Common myeloid progenitor, CD34-positive (primary cell): Measurements from ENCODE around the gene DGKB.

Source experiments
- CTCF ChIA-PET: fragments of 350-600 bp; sonication (Branson Sonifier 250); formaldehyde crosslinking; loops from one replicate; lab custom pipeline; 2021; ENCODE audit warnings: antibody characterized with exemption; lab: Charles Lee
- POLR2A ChIA-PET: fragments of 350-600 bp; sonication (Branson Sonifier 250); formaldehyde crosslinking; loops from one replicate; lab custom pipeline; 2021; ENCODE audit warnings: antibody characterized with exemption; lab: Charles Lee
- DNase-seq, 3 donors: peaks; one replicate each; pipeline versions ENCODE4 v3.0.0 to v3.0.0-alpha.2; 2013
- H3K27ac ChIP-seq, 2 experiments: 1 replicate in 1 of 2; 2 replicates in 1 of 2; pipeline ENCODE4 v1.7.0; 2013; ENCODE audit warnings: inconsistent platforms in 2 of 2, low read length in 2 of 2, mild to moderate bottlenecking in 2 of 2, low read depth in 1 of 2, moderate library complexity in 1 of 2; ENCODE audit not compliant: severe bottlenecking in 2 of 2, insufficient read depth in 1 of 2, poor library complexity in 1 of 2
- H3K27me3 ChIP-seq, 5 experiments: replicated peaks in 2 of 5; 1 replicate in 3 of 5; 2 replicates in 2 of 5; pipeline versions ENCODE4 v1.6.1 to v1.7.0; 2013; ENCODE audit warnings: low read length in 4 of 5, mild to moderate bottlenecking in 2 of 5, moderate library complexity in 2 of 5, inconsistent platforms in 1 of 5; ENCODE audit not compliant: insufficient read depth in 5 of 5, control insufficient read depth in 4 of 5
- H3K36me3 ChIP-seq, 4 experiments: 1 replicate in 2 of 4; 2 replicates in 2 of 4; pipeline versions ENCODE4 v1.6.1 to v1.7.0; 2013; ENCODE audit warnings: low read length in 3 of 4, control low read depth in 1 of 4, mild to moderate bottlenecking in 1 of 4; ENCODE audit not compliant: control insufficient read depth in 4 of 4, insufficient read depth in 4 of 4
- H3K4me1 ChIP-seq, 4 experiments: 1 replicate in 3 of 4; 2 replicates in 1 of 4; pipeline versions ENCODE4 v1.6.1 to v1.7.1; 2013; ENCODE audit warnings: low read length in 3 of 4, mild to moderate bottlenecking in 3 of 4, control low read depth in 1 of 4, inconsistent platforms in 1 of 4, moderate library complexity in 1 of 4; ENCODE audit not compliant: control insufficient read depth in 4 of 4, insufficient read depth in 4 of 4; ENCODE audit errors: control extremely low read depth in 1 of 4
- H3K4me3 ChIP-seq, 7 experiments: 1 replicate in 4 of 7; 2 replicates in 3 of 7; pipeline versions ENCODE4 v1.5.1 to v1.7.0; 2013; ENCODE audit warnings: mild to moderate bottlenecking in 7 of 7, low read length in 6 of 7, moderate library complexity in 6 of 7, inconsistent platforms in 2 of 7, low read depth in 2 of 7, control low read depth in 1 of 7; ENCODE audit not compliant: insufficient read depth in 4 of 7, control insufficient read depth in 1 of 7; ENCODE audit errors: extremely low read depth in 1 of 7
- H3K9me3 ChIP-seq, 5 experiments: 1 replicate in 4 of 5; 2 replicates in 1 of 5; pipeline versions ENCODE4 v1.6.1 to v1.7.1; 2013; ENCODE audit warnings: low read length in 4 of 5, mild to moderate bottlenecking in 2 of 5, inconsistent platforms in 1 of 5, low read depth in 1 of 5, moderate library complexity in 1 of 5; ENCODE audit not compliant: control insufficient read depth in 4 of 5, insufficient read depth in 2 of 5; ENCODE audit errors: control extremely low read depth in 1 of 5
- WGBS: methylation state at CpG from one replicate; pipeline ENCODE4 v1.1.5; 2013; ENCODE audit not compliant: insufficient coverage; 5-methylcytosine and 5-hydroxymethylcytosine counted together

DGKB gene

GRCh38 chr7:14841086-14841485 lies 61.5 kb downstream of the DGKB start:
- Histone ChIP-seq H3K27me3 (no peaks in the 10 kb centered on the region), H3K4me3 (no peak overlapping the region), H3K36me3 (no peaks in the 10 kb centered on the region), H3K4me1 (no peaks in the 10 kb centered on the region), H3K9me3 (no peaks in the 10 kb centered on the region), H3K27ac (no peak overlapping the region)
- no peak for DNase-seq
- ChIA-PET POLR2A (no interaction called here), CTCF (no interaction called here)
- WGBS: no CpG with 5 or more reads among the region's 2 CpGs

DNA sequence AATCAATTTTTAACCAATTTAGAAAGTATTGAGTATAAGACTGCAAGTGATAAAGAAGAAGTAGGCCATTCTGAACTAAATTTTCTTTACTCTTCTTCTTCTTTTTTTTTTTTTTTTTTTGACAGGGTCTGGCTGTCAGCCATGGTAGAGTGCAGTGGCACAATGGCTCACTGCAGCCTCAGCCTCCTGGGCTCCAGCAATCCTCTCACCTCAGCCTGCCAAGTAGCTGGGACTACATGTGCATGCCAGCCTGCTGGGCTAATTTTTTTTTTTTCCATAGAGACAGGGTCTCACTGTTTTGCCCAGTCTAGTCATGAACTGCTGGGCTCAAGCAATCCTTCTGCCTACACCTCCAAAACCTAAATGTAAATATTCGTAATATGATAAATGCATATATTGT lies 63.2 kb downstream of the DGKB start:
- Histone ChIP-seq H3K36me3 (no peaks in the 10 kb centered on the region), H3K9me3 (no peaks in the 10 kb centered on the region), H3K27ac (no peak overlapping the region), H3K4me3 (no peak overlapping the region), H3K4me1 (no peaks in the 10 kb centered on the region), H3K27me3 (no peaks in the 10 kb centered on the region)
- WGBS: no CpG with 5 or more reads among the region's 1 CpG
- CTCF ChIA-PET: no interaction called here
- POLR2A ChIA-PET: no interaction called here
- no peak for DNase-seq

- ChIA-PET CTCF (no interaction called here), POLR2A (no interaction called here)
- Histone ChIP-seq H3K9me3 (peaks cover 0 to under 1% (median 0%) of the 10 kb centered on the region in 5 experiments), H3K4me1 (no peaks in the 10 kb centered on the region), H3K4me3 (no peak overlapping the region), H3K27ac (no peak overlapping the region), H3K27me3 (no peaks in the 10 kb centered on the region), H3K36me3 (no peaks in the 10 kb centered on the region)
- DNase-seq: no peak
Observed at GRCh38 chr7:14837216-14837615, 65.3 kb downstream of the DGKB start.

DNA sequence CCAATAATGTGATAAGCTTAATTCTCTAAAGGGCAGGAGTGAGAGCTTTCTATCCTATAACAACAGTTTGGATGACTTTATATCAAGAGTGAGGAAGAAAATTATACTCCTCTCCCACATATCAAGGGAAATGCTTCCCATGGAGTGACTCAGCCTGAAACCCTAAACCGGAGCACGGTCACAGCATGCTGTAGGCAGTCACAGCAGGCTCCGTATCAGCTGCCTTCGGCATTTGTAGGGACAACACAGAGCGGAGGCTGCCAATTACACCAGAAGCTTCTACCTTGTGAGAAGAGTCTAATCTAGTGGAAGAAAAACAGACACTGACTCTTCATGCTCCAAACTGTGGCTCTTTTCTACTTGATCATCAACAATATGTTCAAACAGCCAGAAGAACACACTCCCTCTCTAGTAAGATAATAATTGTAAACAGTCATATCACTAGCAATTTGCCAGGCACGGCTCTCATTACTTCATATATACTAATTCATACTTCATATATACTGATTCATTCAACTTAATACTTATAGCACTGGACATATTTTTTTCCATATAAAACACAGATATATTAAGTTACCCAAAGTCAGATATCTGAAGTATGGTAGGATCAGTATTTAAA lies 65.9 kb downstream of the DGKB start:
- no peak for DNase-seq
- ChIA-PET CTCF (no interaction called here), POLR2A (no interaction called here)

GRCh38 chr7:14836006-14836405 lies 66.5 kb downstream of the DGKB start:
- no peak overlapping the region for H3K4me3 ChIP-seq
- H3K27me3 ChIP-seq: no peaks in the 10 kb centered on the region
- ChIA-PET CTCF (no interaction called here), POLR2A (no interaction called here)
- no peaks in the 10 kb centered on the region for H3K4me1 ChIP-seq
- no peak for DNase-seq
- no peak overlapping the region for H3K27ac ChIP-seq
- H3K9me3 ChIP-seq: peaks cover 0 to 1% (median 0%) of the 10 kb centered on the region in 5 experiments
- H3K36me3 ChIP-seq: no peaks in the 10 kb centered on the region
- WGBS: 100% methylated on average over 2 of the region's 4 CpGs

More for the DNA sequence above, 65.9 kb downstream of the DGKB start:
- H3K27ac ChIP-seq: no peak overlapping the region
- H3K4me3 ChIP-seq: no peak overlapping the region
- peaks cover 0 to 1% (median 0%) of the 10 kb centered on the region in 5 experiments for H3K9me3 ChIP-seq
- no peaks in the 10 kb centered on the region for H3K4me1 ChIP-seq
- no peaks in the 10 kb centered on the region for H3K36me3 ChIP-seq
- 71% methylated on average over 5 of the region's 6 CpGs for WGBS
- no peaks in the 10 kb centered on the region for H3K27me3 ChIP-seq

DNA sequence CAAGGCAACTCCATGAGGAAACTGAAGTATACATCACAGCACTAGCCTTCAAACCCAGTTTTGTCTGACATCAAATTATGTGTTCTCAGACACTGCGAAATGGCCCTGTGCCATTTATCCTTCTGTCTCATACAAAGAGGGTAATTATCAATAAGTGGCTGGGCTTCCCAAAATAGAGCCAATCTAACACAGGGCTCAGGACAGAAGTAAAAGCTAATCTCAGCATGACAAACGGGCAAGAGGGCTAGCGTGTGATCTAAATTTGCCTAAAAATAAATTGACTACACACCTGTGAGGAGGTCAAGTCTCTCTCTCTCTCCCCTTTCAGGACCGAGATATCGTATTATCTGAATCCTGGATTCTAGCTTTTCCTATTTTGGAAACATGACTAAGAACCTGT lies 67.2 kb downstream of the DGKB start:
- no peak for DNase-seq
- WGBS: 94% methylated on average over 5 of the region's 5 CpGs
- ChIA-PET CTCF (interaction anchor here (0.8 kb wide), 1 partner anchor 13 kb away, joined by 3 read pairs; no protein-coding TSS in a partner anchor), POLR2A (no interaction called here)
- no peaks in the 10 kb centered on the region for H3K27me3 ChIP-seq
- no peak overlapping the region for H3K4me3 ChIP-seq
- H3K4me1 ChIP-seq: no peaks in the 10 kb centered on the region
- H3K27ac ChIP-seq: no peak overlapping the region
- no peaks in the 10 kb centered on the region for H3K36me3 ChIP-seq
- H3K9me3 ChIP-seq: peaks cover 0 to 1% (median 0%) of the 10 kb centered on the region in 5 experiments

GRCh38 chr7:14834883-14835282 lies 67.7 kb downstream of the DGKB start:
- no peaks in the 10 kb centered on the region for H3K36me3 ChIP-seq
- no peak overlapping the region for H3K27ac ChIP-seq
- ChIA-PET CTCF (interaction anchor here (0.8 kb wide), 1 partner anchor 12 kb away, joined by 3 read pairs; no protein-coding TSS in a partner anchor), POLR2A (no interaction called here)
- H3K4me3 ChIP-seq: no peak overlapping the region
- DNase-seq: no peak
- WGBS: no CpG with 5 or more reads among the region's 1 CpG
- H3K4me1 ChIP-seq: no peaks in the 10 kb centered on the region
- no peaks in the 10 kb centered on the region for H3K27me3 ChIP-seq
- peaks cover 0 to 1% (median 0%) of the 10 kb centered on the region in 5 experiments for H3K9me3 ChIP-seq
